IPS-18c (cell line): ENCODE measurements around the gene GMPR.

Experiments used
- H3K4me3 ChIP-seq: 2 replicates; pipeline ENCODE4 v1.7.0; 2013; ENCODE audit warnings: low read depth, mild to moderate bottlenecking, low read length, moderate library complexity; ENCODE audit not compliant: insufficient read depth
- H3K9me3 ChIP-seq: one replicate; pipeline ENCODE4 v1.6.1; 2013; ENCODE audit warnings: mild to moderate bottlenecking, low read length, moderate library complexity; ENCODE audit not compliant: control insufficient read depth, insufficient read depth

GMPR gene

DNA sequence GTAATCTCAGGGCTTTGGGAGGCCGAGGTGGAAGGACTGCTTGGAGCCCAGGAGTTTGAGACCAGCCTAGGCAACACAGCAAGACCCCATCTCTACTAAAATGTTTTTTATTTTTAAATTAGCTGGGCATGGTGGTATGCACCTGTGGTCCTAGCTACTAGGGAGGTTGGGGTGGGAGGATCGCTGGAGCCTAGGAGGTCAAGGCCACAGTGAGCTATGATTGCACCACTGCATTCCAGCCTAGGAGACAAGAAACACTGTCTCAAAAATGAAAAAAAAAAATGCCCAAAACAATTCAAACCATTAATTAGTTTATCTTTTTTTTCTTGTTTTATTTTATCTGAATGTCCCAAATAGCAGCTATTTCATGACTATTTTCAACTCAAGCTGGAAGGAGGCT, 85.8 kb downstream of the GMPR start:
- H3K4me3 ChIP-seq, result no peak overlapping the region
- peaks cover 3% of the 10 kb centered on the region for H3K9me3 ChIP-seq

DNA sequence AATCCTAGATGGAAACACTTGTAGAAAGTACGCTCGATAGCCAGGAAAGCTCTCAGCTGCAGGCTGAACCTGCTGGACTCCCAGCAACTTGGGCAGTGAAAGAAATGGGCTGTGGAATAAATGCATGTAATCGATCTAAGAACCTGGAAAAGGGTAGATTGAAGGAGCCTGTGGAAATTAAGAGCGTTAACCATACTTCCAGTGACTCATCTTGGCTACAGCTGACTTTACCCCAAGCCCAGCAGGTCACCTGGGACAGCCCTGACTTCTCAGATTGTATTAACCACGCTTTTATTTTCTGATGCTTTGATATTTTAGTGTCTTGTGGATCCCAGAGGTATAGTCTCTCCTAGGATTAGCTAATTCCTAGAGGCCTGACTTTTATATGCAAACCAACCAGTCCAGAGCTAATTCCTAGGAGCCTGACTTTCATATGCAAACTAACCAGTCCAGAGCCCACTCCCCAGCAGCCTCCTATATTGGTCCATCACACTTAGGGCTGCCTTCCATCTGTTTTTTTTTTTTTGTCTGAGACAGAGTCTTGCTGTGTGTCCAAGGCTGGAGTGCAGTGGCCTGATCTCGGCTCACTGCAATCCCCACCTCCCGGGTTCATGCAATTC, 86.3 kb downstream of the GMPR start:
- peaks cover 3% of the 10 kb centered on the region for H3K9me3 ChIP-seq
- no peak overlapping the region for H3K4me3 ChIP-seq

GRCh38 chr6:16326531-16326930, 88.1 kb downstream of the GMPR start:
- no peak overlapping the region for H3K4me3 ChIP-seq
- H3K9me3 ChIP-seq, result no peaks in the 10 kb centered on the region

DNA sequence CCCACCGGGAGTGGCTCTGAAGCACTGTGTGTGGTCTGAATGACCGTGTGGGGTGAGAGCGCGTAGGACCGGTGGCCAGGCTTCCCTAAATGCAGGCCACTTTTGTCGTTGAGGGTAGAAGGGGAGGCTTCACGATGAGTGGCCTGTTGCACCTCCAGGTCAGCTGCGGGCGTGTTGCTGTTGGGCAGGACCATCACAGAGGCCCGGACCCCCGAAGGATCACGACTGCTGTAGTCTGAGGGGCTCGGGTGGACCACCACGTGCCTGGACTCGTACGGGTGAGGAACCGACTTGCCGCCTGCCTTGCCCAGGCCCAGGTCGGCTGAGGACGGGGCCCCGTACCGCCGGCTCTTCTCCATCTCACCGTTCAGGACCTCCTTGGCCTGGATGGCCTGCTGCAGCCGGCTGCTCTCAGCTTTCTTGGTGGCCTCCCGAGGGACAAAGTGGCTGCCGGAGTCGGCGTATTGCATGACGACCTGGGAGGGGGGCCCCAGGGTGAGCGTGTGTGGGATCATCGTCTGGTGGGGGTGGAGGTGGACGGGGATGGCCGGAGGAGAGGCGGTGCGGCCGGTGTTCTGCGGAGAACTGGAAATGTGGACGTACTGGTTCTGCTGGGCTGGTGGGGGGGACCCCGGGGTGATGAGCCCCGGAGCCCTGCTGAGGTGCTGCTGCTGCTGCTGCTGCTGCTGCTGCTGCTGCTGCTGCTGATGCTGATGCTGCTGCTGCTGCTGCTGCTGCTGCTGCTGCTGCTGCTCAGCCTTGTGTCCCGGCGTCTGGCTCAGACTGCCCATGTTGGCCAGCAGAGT, 88.8 kb downstream of the GMPR start:
- H3K4me3 ChIP-seq, result no peak overlapping the region
- no peaks in the 10 kb centered on the region for H3K9me3 ChIP-seq

- Histone ChIP-seq H3K9me3 (no peaks in the 10 kb centered on the region), H3K4me3 (no peak overlapping the region)
Measured at GRCh38 chr6:16327777-16328325, 89.5 kb downstream of the GMPR start.

DNA sequence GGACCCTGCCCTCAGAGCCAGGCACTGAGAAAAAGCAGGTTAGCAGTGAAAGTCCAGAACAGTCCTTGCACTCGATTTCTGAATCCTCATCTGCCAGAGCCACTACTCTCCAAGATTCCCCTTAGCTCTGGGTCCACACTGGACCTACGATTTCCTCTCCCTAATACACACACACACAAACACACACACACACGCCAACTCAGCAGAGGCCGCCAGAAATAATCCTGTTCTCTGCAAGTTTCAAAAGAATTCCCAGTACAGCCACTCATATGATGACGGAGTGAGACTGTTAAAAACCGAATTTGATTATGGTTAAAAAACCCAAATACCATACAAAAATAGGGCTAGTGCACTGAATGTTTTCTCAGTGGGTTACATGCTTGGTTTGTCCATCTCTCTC, 90.8 kb downstream of the GMPR start:
- Histone ChIP-seq H3K4me3 (no peak overlapping the region), H3K9me3 (no peaks in the 10 kb centered on the region)

GRCh38 chr6:16331384-16332174, 93.2 kb downstream of the GMPR start:
- Histone ChIP-seq H3K4me3 (no peak overlapping the region), H3K9me3 (no peaks in the 10 kb centered on the region)

DNA sequence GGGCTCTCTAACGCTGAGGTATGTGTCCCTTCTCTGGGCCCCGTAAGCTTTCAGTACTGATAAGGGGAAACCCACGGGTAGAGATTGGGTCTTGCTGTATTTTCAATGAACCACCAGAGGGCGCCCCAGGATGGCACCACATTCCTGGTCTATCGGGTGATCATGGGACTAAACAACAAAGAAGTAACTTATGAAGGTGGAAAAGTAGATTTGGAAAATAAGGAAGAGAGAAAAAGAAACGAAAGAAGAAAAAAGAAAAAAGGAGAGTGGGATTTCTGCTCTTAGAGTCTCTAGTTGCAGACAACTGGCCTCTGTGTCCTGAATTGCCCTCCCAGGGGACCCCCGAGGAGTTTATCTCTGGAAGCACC, 93.8 kb downstream of the GMPR start:
- Histone ChIP-seq H3K4me3 (no peak overlapping the region), H3K9me3 (no peaks in the 10 kb centered on the region)

DNA sequence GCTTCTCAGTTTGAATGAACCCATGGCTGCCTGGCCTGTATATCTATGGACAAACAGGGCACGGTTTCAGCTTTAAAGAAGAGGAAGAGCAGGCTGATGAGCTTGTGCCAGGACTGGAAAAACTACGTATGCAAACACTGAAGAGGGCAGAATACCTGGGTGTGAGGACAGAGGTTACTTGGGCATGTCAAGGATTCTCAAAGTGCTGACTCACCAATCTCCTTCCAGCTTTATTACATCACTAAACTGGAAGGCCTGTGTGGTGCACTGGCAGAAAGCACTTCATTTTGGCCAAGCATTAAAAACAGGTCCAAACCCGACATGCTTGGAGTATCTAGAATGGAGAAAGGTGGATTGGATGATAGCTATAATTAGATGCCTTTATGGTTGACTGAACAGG, 95.2 kb downstream of the GMPR start:
- Histone ChIP-seq H3K4me3 (no peak overlapping the region), H3K9me3 (no peaks in the 10 kb centered on the region)

- no peak overlapping the region for H3K4me3 ChIP-seq
- no peaks in the 10 kb centered on the region for H3K9me3 ChIP-seq
Measured at GRCh38 chr6:16334671-16335070, 96.3 kb downstream of the GMPR start.

DNA sequence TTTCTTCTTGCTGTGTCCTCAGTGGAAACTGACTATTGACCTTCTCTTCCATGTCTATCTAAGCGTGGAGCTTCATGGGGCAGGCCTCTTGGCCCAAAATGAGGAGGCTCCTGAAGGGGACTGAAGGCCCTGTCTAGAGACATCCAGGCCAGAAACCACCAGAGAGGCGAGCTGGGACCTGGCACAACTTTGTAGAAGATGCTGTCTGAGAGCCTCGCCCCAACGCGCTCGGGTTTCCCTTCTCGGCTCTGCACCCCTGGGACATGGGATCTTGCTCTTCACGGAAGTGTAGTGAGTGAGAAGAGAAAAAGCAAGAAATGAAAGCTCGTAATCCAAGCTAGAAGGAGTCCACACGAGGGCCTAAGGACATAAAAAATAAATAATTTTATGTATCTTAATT, 96.8 kb downstream of the GMPR start:
- H3K9me3 ChIP-seq, result no peaks in the 10 kb centered on the region
- no peak overlapping the region for H3K4me3 ChIP-seq

DNA sequence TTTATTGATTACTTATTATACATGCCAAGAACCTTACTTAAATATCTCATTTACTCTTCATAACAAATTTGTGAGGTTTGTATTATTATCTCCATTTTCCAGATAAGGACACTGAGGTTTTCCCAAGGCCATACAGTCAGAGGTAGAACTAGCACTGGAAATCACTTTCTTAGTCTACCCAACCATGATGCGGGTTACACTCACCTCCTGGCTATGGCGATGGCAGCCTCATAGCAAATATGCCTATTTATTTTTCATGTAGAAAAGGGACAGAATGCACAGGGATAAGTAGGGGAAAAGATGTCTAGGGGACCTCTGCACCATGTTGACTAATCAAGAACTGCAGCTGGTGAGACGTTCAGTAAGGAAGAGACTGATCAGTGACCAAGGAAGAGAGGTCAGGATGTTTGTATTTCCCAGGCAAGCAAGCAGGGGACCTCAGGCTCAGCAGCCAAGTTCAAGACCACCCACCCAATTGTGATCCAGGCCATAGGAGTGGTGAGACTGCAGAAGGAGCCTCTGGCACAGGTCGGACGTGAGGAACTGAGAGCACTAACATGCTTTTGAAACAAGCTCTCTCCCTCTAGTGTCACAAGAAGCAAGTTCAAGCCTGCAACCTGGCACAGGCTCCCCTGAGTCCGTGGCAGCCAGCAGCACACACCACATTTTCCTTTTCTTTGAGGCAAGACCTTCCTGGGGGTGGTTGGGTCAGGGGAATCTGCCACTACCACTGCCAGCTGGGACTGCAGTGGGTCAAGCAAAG, 97.8 kb downstream of the GMPR start:
- Histone ChIP-seq H3K4me3 (no peak overlapping the region), H3K9me3 (no peaks in the 10 kb centered on the region)

DNA sequence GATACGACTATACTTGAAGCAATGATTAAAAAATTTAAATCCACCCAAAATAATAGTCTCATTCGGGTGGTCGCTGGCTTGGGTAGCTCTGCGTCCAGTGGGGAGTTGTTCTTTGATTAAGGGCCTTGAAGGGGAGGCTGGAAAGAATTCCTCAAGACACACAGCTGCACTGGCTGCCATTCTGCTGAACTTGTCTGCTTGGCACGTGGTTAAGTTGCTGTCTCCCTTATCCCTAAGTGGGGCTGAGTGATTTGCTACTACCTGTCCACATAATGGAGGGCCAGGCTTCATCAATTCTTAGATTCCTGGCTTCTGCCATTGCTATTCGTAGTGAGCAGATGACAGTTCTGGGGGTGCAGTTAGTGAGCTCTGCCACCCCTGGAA, 98.5 kb downstream of the GMPR start:
- H3K9me3 ChIP-seq, result no peaks in the 10 kb centered on the region
- H3K4me3 ChIP-seq, result no peak overlapping the region

- H3K9me3 ChIP-seq, result no peaks in the 10 kb centered on the region
- H3K4me3 ChIP-seq, result no peak overlapping the region
Measured at GRCh38 chr6:16337295-16337975, 99.0 kb downstream of the GMPR start.

DNA sequence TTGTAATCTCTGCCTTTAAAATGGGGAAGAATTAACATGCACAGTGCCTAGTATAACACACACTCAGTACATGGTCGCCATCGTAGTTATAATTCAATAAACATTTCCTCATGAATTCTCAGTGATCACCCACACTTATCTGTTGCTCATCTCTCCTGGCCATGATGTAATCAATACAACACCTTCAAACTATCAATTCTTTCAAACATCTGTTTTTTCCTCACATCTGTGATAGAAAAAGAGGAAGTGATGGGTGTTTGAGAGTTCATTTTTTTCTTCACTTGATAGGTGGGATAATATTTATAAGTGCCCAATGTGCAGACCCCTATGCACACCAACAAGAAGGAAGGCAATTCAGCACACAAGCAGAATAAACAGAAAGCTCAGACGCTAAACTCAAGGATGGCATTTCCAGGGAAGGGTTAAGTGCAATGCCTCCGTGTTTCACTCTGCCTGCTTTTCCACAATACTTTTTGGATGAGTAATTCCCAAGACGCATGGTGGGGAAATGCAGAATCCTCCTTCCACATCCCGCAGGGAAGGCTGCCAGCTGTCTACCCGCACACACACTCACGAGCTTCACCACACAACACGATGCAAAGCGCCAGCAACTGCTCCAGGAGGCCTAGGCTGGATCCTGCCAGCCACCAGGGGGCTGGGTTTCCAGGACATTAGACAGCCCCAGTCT, 100.3 kb downstream of the GMPR start:
- Histone ChIP-seq H3K9me3 (no peaks in the 10 kb centered on the region), H3K4me3 (no peak overlapping the region)

DNA sequence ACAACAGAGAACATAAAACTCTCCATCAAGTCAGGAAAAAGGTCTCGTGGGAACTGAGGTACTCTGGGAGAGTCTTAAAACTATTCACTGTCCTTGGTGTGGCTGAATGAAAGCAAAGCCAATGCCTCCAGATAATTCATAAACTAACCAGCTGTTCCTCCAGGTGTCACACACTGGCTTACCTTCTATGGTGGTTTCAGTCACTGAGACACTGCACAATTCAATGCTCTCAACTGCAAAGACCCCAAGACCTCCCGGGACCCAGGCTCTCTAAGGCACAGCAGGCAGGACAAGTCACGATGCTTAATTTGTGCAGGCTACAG, 100.8 kb downstream of the GMPR start:
- H3K4me3 ChIP-seq, result no peak overlapping the region

More for the DNA sequence above, 100.8 kb downstream of the GMPR start:
- no peaks in the 10 kb centered on the region for H3K9me3 ChIP-seq
